ENCODE data around the gene COL12A1.

Gene COL12A1

GRCh38 chr6:75176076-75176582 lies 29.7 kb downstream of the COL12A1 start:
- no peak for DNase-seq (ENCODE audit: low spot score)

DNA sequence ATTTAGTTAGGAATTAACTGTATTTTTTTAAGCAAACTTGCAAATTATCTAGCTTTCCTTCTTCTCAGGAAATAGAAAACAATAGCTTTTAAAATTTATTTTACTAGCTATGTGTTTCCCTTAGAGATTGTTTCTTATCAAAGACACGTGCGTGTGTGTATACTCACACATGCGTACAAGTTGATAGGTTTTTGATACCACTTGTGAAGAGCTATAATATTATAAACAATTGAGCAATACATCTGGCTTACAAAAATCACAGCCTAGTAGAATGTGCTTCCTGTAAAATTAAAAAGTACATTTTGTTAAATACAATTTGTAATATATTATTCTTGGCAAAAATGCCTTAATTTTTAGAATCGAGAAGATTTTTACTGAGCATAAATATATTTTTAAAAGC lies 33.9 kb downstream of the COL12A1 start:
- DNase-seq (ENCODE audit: low spot score) = no peak

DNA sequence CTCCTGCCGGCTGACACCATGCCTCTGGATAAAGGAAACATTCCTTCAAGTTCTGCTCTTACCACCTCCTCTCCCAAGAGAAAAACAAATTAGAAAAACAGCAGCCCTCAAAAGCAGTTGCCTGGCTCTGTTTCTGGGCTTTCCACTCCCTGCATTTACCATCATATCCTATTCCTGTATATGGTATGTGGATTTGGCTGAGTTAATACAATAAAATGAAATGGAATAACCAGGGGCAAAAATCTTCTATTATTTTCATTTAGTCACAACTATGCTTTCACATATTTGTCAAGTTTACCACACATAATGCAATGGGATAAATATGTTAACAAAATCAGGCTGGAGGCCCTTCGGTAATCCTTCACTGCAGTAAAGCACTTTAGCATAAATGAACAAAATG lies 34.3 kb downstream of the COL12A1 start:
- DNase-seq (ENCODE audit: low spot score) = no peak

DNA sequence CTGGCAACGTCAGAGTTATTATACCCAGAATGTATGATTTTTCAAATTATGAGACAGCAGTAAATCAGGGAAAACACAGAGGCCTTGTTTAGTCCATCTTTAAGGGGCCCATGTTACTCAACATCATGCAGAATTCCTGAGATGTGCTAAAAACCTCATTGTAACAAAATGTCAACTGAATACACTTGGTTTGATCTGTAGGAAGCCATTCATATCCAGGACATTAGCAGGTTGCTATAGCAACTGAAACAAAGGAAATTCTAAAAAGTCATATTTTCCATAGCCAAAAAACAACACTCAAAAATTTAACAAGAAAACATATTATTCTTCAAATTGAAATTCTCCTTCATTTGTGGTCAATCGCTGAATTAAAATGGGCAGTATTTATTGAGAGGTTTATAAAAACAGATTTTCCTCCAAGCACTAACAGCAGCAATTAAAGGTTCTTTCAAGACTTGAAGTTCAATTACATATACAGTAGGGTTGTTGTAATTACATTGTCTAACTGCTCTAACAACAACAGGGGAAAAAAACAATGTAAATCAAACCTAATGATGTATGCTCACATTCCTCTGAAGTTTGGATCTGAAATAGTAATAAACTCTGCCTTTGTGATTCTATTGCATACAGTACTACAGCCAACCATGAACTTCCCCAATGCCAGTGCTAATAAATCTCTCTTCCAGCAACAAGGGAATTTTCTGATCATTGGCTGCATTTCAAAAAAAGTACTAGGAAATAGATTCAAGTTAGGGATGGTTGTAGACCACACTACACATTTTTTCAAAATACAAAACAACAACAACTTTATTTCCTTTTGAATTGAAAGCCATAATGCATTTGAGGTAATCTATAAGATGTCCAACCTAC lies 34.9 kb downstream of the COL12A1 start:
- no peak for DNase-seq (ENCODE audit: low spot score)

DNA sequence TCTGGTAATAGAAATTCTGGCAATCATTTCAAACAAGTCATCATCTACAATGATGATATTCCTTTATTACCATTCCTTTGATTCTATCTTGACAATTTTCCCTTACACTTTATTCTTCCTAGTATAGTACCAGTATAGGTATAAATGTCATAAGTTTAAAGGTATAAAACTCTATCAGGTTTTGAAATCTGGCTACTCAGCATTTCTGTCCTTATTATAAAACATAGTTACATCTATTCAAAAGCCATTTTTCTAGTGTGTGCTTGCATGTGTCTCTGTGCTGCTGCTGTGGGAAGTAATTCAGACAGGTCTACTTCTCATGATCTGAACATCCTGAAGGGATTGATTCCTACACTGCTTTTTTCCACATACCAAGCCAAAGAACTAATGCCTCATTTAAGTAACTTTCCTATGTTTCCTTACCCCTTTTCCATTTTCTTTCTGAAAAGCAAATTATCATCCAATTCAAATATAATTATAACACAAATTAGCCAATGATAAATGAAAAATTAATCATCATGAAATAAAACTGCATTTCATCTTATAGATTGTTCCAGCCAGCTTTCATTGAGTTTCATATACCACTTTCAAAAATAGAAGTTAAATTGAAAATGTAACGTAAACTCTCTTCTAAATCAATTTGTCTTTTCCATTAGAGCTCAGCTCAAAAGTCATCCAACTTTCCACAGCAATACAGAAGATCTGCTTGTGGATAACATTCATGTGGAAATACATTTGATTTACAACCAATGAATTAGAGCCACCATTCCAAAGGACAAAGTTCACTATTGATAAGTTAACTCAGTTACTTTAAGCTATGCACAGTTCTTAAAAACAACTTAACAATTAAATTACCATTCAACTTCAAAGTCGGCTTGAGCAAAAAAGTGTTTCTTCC lies 35.9 kb downstream of the COL12A1 start:
- no peak for DNase-seq (ENCODE audit: low spot score)

DNA sequence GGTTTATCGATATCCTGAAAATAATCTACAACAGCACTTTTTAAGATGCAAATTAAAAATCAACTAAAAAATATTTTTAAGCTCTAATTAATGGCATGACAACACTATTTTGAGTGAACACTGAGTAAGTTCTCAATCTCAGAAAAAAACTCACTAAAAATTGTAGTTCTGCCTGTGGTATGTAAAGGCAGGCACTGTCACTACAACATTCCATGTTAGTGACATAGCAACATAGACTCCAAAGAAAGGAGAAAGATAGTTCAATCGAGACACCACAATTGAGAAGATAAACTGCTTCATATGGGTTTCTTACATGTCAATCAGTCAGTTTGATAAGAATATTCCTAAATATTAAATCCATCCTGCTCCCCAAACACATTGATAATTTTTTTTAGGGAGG lies 38.0 kb downstream of the COL12A1 start:
- no peak for DNase-seq (ENCODE audit: low spot score)

- no peak for DNase-seq (ENCODE audit: low spot score)
Measured at GRCh38 chr6:75167325-75167724, 38.5 kb downstream of the COL12A1 start.

DNA sequence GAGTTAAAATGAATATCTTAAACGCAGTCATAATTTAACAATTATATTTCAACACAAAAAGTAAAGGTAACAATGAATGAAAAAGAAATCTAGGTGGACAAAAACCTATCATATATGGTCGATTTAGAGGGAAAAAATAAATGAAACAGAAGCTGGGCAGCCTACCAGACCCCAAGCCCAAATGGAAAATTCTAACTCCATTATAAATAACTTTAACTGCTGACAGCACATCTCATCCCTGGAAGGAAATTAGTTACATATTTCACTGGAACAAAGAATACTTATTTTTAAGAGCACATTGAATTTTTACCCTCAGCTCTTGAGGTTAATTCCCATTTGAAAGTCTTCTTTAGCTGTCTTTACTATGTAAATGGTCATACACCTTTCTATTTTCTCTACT lies 39.1 kb downstream of the COL12A1 start:
- no peak for DNase-seq (ENCODE audit: low spot score)

GRCh38 chr6:75166236-75166635 lies 39.6 kb downstream of the COL12A1 start:
- no peak for DNase-seq (ENCODE audit: low spot score)

DNA sequence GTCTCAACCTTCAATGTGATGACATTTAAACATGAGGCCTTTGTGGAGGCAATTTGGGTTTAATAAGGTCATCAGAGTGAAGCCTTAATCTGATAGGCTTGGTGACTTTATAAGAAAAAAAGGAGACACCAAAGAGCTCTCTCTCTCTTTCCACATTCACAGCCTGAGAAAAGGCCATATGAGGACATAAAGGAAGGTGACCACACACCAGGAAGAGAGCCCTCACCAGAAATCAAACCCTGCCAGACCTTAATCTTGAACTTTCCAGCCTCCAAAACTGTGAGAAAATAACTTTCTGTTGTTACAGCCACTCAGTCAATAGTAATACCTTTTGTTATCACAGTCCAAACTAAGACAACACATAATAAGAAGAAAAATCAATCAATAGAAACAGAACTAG lies 47.7 kb downstream of the COL12A1 start:
- DNase-seq (ENCODE audit: low spot score) = no peak

DNA sequence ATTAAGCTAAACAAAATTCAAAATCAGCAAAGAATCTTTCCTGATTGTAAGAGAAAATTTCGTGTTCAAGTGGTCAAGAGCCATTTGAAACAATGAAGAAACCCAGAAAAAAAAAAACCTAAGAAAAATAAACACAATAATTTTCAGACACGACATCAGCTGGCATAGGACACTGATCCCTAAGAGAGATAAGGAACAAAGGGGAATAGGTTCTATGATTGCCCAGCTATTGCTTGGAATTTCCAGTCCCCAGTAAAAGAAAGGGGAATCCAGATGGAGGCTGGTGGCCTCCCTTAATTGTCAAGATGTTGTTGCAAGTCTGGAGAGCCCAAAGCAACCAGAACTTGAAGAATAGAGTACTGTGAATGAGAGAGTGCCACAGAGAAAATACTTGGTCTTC lies 48.5 kb downstream of the COL12A1 start:
- DNase-seq (ENCODE audit: low spot score) = no peak

DNA sequence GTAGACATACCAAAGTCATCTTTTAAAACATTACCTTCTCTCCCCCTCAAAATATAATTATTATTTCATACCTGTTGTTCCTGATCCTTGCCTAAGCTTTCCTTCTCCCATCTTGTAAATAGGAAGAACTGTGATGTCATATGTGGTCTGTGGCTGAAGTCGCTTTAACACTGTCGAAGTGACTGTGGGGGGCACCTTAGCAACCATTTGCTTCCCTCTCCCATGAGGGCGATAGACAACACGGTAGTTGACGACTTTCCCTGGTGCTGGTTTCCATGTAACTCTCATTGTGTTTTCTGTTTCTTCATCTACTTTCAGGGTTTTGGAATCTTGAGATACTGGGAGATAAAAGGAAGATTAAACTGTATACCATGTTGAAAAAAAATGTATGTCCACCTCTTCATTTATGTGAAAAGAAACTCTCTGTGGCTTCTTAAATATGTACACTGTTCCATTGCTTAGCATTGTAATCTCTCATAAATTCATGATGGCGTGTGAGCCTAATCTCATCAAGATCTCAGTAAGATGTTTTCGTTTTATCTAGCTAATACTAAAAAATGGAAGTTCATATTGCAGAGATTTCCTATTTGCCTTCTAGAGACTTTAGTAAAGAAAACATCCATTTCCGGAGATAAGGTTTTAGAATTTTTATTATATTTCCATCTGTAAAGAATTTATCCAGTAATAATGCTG lies 49.5 kb downstream of the COL12A1 start:
- DNase-seq (ENCODE audit: low spot score) = no peak

DNA sequence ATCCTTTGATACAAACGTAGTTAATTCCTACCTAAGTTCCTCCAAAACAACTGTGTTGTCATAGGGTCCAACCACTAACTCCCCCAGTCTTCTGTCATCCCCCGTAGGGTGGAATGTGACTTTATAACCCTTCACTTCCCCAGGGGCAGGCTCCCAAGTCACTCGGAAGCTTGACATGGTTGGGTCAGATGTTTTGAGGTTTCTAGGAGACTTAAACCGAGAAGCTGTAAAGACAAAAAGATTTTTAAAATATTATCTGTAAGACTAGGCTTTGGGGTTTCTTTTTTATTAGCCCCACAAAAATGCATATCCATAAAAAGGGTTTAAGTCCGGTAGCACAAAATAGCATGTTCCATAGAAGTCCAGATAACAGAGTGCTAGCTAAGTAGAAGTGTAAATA lies 50.2 kb downstream of the COL12A1 start:
- no peak for DNase-seq (ENCODE audit: low spot score)

GRCh38 chr6:75154973-75155372 lies 50.9 kb downstream of the COL12A1 start:
- DNase-seq (ENCODE audit: low spot score) = no peak

GRCh38 chr6:75150685-75151412 lies 55.0 kb downstream of the COL12A1 start:
- no peak for DNase-seq (ENCODE audit: low spot score)

DNA sequence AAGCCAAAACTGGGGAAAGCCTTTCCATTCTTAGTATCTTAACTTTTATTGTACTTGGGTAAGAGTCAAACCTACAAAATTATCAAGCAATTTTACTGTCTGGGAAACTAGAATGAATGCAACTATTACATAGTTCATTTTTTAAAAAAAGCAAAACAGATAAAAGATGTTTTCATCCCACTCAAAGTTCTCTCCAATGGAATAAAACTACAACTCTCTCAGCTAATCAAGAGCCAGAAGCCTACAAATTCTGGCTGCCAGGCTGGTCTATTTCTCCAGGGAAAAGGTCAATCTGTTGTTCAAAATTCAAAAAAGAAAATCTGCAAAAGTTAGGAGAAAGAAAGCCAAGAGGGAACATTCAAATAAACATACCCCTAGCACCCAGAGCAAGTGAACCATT lies 56.2 kb downstream of the COL12A1 start:
- DNase-seq (ENCODE audit: low spot score) = no peak

GRCh38 chr6:75149240-75149639 lies 56.6 kb downstream of the COL12A1 start:
- no peak for DNase-seq (ENCODE audit: low spot score)

DNA sequence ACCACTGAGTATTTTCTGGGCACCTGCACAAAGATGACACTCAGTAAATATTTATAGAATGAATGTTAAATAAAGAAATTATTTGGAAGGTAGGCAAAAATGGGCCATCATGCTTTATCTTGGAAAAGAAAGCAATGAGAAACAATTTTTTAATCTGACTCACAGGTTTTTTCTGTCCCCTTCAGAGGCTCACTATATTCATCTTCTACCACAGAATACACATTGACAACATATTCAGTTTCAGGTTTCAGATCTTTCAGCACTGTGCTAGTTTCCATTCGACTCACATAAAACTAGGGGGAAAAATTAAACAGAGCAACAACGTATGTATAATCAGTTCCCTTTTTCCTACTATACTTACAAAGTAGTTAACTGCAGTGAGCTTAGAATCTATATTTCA lies 58.3 kb downstream of the COL12A1 start:
- DNase-seq (ENCODE audit: low spot score) = no peak

DNA sequence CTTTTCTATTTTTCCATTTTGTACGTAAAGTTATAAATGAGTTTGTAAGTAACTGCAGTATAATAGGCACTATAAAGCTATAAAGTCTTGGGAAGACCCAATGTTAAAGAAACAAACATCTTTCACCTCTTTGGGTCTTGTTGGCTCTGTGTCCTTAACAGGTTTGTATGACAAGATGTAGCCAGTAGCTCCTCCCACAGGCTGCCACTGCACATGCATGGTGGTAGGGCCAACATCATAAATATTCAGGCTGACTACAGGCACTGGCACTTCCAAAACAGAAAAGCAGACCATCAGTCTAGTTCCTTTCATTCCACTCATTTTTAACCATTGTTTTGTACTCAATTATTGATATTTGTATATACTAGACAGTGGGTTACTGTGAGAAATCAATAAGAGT lies 59.9 kb downstream of the COL12A1 start:
- DNase-seq (ENCODE audit: low spot score) = no peak

- no peak for DNase-seq (ENCODE audit: low spot score)
Measured at GRCh38 chr6:75145211-75145610, 60.6 kb downstream of the COL12A1 start.

DNA sequence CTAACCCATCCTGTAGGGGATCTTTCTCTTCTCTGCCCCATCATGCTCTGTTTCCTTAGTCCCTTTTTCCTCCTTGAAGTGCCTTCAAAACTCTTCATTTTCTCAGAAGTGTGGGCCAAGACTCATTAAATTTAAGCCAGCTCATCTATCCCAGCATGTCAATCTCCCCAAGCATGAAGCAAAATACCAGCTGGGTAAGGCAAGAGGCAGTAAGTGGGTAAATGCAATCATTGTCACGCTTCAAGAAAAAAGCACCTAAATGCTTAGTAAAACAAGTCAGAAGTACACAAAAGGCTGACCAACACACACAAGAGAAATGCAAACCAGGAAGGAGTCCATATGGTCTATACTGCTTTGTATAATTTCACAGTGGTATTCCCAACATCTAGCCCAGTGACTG lies 61.5 kb downstream of the COL12A1 start:
- no peak for DNase-seq (ENCODE audit: low spot score)

DNA sequence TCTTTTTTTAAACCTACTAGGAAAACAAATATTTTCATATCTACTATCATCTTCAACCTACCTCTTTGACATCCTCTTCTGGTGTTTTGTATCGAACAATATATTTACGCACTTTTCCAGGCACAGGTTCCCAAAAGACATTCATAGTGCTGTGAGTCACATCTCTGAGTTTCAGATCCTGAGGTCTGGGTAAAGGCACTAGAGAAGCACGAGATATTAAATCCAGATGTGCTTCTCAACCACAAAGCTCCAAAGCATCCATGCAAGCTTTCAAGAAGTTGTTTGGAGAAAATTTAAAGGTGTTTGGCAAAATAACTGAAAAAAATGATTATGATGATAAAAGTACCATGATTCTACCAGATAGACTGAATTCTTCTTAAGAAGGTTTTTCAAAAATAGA lies 62.7 kb downstream of the COL12A1 start:
- DNase-seq (ENCODE audit: low spot score) = no peak
